Gastroesophageal sphincter (tissue), 3 donors: ENCODE data around the gene ZBTB47.

Source experiments
- POLR2A ChIP-seq, 2 donors: fragments of 450-650 bp; IDR thresholded peaks; one replicate each; pipeline ENCODE4 v1.6.1; 2017; ENCODE audit warnings: antibody characterized with exemption in 2 of 2, mild to moderate bottlenecking in 2 of 2, moderate library complexity in 1 of 2
- TF ChIP-seq, protein P1 (sequence below), 4 experiments: fragments of 200-600 bp in 2 of 4; fragments of 450-650 bp in 2 of 4; sonication (generic) in 1 of 4; IDR thresholded peaks; one replicate each; pipeline ENCODE4 v1.5.1; 2017 to 2019; ENCODE audit warnings: antibody characterized with exemption in 4 of 4, mild to moderate bottlenecking in 2 of 4, moderate library complexity in 2 of 4

DNA sequence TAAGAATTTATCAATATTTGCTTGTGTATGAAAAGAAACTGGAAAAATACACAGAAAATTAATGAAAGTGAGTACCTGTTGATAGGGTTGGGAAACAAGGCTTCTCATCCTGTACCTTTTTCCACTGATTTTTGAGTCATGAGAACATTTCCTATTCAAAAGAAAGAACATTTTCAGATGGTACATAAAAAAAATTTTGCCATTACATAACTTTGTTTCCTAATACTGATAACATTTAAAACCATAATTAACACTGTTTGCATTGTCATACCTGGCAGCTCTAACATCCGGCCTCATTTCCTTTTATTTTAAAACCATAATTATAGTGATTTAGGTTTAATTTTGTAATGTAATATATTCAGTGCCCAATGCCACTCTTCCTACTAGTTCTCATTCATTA lies 41.3 kb upstream of the ZBTB47 start:
- TF ChIP-seq, protein P1, sequence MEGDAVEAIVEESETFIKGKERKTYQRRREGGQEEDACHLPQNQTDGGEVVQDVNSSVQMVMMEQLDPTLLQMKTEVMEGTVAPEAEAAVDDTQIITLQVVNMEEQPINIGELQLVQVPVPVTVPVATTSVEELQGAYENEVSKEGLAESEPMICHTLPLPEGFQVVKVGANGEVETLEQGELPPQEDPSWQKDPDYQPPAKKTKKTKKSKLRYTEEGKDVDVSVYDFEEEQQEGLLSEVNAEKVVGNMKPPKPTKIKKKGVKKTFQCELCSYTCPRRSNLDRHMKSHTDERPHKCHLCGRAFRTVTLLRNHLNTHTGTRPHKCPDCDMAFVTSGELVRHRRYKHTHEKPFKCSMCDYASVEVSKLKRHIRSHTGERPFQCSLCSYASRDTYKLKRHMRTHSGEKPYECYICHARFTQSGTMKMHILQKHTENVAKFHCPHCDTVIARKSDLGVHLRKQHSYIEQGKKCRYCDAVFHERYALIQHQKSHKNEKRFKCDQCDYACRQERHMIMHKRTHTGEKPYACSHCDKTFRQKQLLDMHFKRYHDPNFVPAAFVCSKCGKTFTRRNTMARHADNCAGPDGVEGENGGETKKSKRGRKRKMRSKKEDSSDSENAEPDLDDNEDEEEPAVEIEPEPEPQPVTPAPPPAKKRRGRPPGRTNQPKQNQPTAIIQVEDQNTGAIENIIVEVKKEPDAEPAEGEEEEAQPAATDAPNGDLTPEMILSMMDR (IDR thresholded peaks at IDR 0.05) = no peak
- TF ChIP-seq POLR2A (IDR thresholded peaks at IDR 0.05) = no peak
